Peyer's patch (tissue), 4 donors: Measurements from ENCODE around the gene TEX13D.

Source experiments
- CTCF ChIP-seq, 6 experiments: fragments of 450-650 bp in 4 of 6; fragments of 200-600 bp in 2 of 6; sonication (generic) in 1 of 6; IDR thresholded peaks; one replicate each; pipeline ENCODE4 v1.5.1; 2017 to 2019; ENCODE audit warnings: antibody characterized with exemption in 6 of 6, mild to moderate bottlenecking in 3 of 6, moderate library complexity in 1 of 6
- POLR2A ChIP-seq, 2 donors: fragments of 450-650 bp; IDR thresholded peaks; one replicate each; pipeline ENCODE4 v1.5.1; 2017; ENCODE audit warnings: antibody characterized with exemption in 2 of 2, mild to moderate bottlenecking in 2 of 2, moderate library complexity in 2 of 2

GRCh38 chrX:124386401-124386800, 53.9 kb downstream of the TEX13D start:
- TF ChIP-seq POLR2A (IDR thresholded peaks at IDR 0.05) (no peak), CTCF (IDR thresholded peaks at IDR 0.05) (no peak)
